Progenitor cell of endocrine pancreas (in vitro differentiated cells): Measurements from ENCODE around the gene WDR18. TPM values are rescaled to one million over a fixed set of nuclear protein-coding genes. Genes with fewer than 3 reads are reported as not detected.

Source experiments
- DNase-seq: peaks from one replicate; pipeline ENCODE4 v3.0.0; 2021; ENCODE audit warnings: low spot score; ENCODE audit not compliant: unreplicated experiment
- H3K27ac Mint-ChIP-seq: 2 replicates; pipeline ENCODE4 v1.8.0; 2021; ENCODE audit warnings: mild to moderate bottlenecking, moderate library complexity, mixed read lengths
- H3K27me3 Mint-ChIP-seq: 2 replicates; pipeline ENCODE4 v1.8.0; 2021; ENCODE audit warnings: mixed read lengths
- H3K36me3 Mint-ChIP-seq: 2 replicates; pipeline ENCODE4 v1.8.0; 2022; ENCODE audit warnings: mixed read lengths; ENCODE audit not compliant: insufficient read depth
- H3K4me1 Mint-ChIP-seq: 2 replicates; pipeline ENCODE4 v1.8.0; 2021; ENCODE audit warnings: low read depth, mixed read lengths
- H3K4me3 Mint-ChIP-seq: 2 replicates; pipeline ENCODE4 v1.8.0; 2021; ENCODE audit warnings: low read depth, mild to moderate bottlenecking, moderate library complexity, mixed read lengths
- H3K9me3 Mint-ChIP-seq: 2 replicates; pipeline ENCODE4 v1.8.0; 2021; ENCODE audit warnings: low read depth, mixed read lengths
- CTCF ChIP-seq: fragments of 200-600 bp; sonication (generic); IDR thresholded peaks from one replicate; pipeline ENCODE4 v1.5.0; 2021; ENCODE audit warnings: antibody characterized with exemption, mild to moderate bottlenecking; ENCODE audit not compliant: unreplicated experiment
- total RNA-seq: library from RNA; stranded (reverse); gene quantifications from 2 replicates; pipeline ENCODE4 v1.2.1, GENCODE V29; 2021

The WDR18 gene
- total RNA-seq, 1 donor from 2014 or later = 72.3 TPM

- Mint-ChIP-seq H3K4me1 (peaks cover 9% of the 10 kb centered on the region), H3K9me3 (no peaks in the 10 kb centered on the region), H3K27ac (no peak overlapping the region), H3K36me3 (peaks cover 23% of the 10 kb centered on the region), H3K4me3 (no peak overlapping the region), H3K27me3 (no peaks in the 10 kb centered on the region)
- no peak for DNase-seq
- no peak for TF ChIP-seq CTCF
These were observed 40.5 kb upstream of the WDR18 start for GRCh38 chr19:943551-944170.

- Mint-ChIP-seq H3K4me1 (peaks cover 9% of the 10 kb centered on the region), H3K4me3 (no peak overlapping the region), H3K27me3 (no peaks in the 10 kb centered on the region), H3K36me3 (peaks cover 22% of the 10 kb centered on the region), H3K27ac (peak overlapping the region; percentile 86), H3K9me3 (no peaks in the 10 kb centered on the region)
- TF ChIP-seq CTCF = no peak
- DNase-seq = no peak
These were observed 40.0 kb upstream of the WDR18 start for GRCh38 chr19:944171-944567.

DNA sequence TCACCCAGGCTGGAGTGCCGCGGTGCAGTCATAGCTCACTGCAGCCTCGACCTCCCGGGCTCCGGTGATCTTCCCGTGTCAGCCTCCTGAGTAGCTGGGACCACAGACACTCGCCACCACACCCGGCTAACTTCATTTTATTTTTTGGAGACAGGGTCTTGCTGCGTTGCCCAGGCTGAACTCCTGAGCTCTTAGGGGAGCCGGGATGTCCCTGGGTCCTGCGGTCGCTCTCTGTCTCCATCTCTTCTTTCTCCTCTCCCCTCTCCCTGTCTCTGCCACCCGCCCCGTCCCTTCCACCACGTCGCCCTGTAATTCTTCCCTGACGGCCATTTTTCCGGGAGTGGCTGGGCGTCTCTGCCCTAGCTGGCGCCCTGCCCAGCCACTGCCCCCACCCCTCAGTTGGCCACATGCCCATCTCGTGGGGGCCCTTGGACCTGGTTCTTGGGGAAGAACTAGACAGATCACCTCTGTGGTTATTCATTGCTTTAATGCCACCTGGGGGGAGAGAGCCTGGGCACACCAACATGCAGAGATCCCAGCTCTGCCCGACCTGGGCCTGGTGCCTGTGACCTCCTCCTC lies 39.4 kb upstream of the WDR18 start:
- H3K4me3 Mint-ChIP-seq = no peak overlapping the region
- H3K9me3 Mint-ChIP-seq = no peaks in the 10 kb centered on the region
- H3K27ac Mint-ChIP-seq = peak overlapping the region; percentile 85
- H3K36me3 Mint-ChIP-seq = peaks cover 18% of the 10 kb centered on the region
- peaks cover 7% of the 10 kb centered on the region for H3K4me1 Mint-ChIP-seq
- H3K27me3 Mint-ChIP-seq = no peaks in the 10 kb centered on the region
- DNase-seq = no peak
- TF ChIP-seq CTCF = no peak

DNA sequence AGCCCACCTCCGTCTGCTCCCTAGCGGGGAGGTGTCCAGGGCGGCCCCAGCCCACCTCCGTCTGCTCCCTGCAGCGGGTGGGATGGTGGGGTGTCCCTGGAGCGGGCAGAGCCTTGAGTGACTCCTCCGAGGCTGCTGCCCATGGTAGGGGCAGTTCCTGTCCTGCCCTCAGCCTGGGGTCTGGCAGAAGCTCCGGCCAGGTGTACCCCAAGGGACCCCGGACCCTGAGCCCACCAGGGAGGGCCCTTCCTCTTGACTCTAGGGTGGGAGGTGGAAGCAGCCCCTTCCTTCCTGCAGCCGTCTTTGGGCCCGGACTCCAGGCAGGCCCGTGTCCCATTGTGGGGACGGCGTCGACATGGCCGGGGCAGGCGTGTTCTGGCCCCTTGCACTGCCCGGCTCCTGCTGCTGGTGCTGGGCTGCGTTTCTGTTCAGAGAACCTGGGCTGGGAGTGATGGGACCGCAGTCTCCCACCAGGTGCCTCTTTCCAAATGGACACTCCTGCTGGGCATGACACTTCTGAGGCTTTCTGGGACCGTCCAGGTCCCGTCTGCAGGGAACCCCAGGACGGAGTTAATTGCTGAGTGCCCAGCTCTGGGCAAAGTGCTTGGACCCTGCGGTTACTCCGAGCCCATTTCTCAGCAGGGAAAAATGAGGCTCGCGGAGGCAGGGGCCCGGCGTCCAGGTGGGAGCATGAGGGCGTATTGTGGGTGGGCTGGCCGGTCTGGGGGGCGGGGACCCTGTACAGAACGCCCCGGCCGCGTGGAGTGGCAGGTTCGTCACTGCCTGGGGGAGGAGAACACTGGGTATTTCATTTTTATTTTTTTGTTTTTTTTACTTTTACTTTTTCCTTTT lies 38.5 kb upstream of the WDR18 start:
- Mint-ChIP-seq H3K27me3 (no peaks in the 10 kb centered on the region), H3K9me3 (no peaks in the 10 kb centered on the region), H3K4me1 (peaks cover 6% of the 10 kb centered on the region), H3K36me3 (peaks cover 13% of the 10 kb centered on the region), H3K27ac (no peak overlapping the region), H3K4me3 (no peak overlapping the region)
- DNase-seq = no peak
- no peak for TF ChIP-seq CTCF

DNA sequence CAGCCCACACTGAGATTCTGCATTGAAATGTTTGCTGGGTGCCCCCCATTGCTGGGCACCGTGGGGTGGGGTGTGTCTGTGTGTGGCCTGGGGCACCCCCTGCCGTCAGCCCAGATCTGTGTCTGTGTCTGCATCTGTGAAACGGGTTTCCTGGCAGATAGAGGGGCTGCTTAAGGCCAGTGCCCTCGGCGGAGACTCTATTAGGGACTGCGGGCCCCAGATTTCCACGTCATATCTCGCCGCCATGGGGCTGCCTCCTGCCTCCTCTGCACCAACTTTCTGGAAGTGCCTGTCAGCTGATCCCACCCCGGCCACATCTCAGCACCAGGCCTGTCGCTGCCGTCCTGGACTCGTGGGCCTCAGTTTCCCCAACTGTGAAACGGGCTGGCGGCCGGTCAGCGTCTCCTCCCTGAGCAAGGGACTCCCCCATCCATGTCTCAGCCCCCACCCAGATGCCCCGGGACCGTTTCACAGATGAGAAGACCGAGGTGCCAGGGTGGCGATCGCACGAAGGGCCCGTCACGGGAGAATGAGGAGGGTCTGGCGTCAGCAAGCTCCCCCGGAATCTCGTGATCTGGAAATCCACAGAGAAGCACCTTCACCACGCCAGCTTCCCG lies 36.9 kb upstream of the WDR18 start:
- H3K27me3 Mint-ChIP-seq = no peaks in the 10 kb centered on the region
- no peak for DNase-seq
- TF ChIP-seq CTCF = no peak
- no peak overlapping the region for H3K4me3 Mint-ChIP-seq
- H3K27ac Mint-ChIP-seq = no peak overlapping the region
- peaks cover 11% of the 10 kb centered on the region for H3K4me1 Mint-ChIP-seq
- no peaks in the 10 kb centered on the region for H3K9me3 Mint-ChIP-seq
- peaks cover 9% of the 10 kb centered on the region for H3K36me3 Mint-ChIP-seq
